ENCODE measurements around the gene GALNT13.

Gene GALNT13

DNA sequence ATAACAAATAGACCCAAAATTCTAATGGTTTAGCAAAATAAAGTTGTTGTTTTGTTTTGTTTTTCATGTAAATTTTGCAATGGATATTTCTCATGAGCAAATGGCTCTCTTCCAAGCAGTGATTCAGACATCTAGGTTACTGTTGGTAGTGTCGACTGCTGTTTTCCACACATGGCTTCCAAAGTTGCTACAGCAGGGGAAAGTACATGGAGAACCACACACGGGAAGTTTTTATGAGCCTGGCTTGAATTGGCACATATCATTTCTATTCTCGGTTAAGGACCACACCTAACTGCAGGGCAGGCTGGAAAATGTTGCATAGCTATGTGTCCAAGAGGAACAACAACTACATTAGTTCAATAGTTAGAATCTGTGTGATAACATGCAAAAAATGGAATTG is 262.1 kb downstream of the GALNT13 start:
- DNase-seq: no peak

DNA sequence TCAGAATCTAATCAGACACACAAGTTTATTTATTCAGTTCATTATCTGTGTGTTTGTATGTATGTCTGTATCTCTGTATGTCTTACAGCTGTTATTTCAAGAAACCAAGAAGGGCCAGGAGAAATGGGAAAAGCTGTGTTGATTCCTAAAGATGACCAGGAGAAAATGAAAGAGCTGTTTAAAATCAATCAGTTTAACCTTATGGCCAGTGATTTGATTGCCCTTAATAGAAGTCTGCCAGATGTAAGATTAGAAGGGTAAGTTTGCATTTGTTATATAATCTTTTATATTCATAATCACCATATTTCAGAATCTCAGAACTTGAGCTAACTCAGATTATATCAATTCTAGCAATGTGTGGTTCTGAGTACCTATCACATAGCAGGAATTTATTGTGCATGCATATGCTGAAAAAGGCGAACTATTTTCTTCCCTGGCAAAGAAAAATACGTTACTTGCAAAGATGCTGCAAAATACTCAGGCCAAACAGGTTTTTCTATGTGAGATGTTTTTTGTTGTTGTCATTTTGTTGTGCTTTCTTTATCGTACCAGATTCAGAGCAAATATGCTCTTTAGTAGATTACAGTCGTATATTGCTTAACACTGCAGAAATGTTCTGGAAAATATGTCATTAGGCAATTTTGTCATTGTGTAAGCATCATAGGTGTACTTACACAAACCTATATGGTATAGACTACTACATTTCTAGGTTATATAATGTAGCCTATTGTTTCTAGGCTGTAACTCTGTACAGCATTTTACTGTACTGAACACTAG is 268.7 kb downstream of the GALNT13 start:
- no peak for DNase-seq

DNA sequence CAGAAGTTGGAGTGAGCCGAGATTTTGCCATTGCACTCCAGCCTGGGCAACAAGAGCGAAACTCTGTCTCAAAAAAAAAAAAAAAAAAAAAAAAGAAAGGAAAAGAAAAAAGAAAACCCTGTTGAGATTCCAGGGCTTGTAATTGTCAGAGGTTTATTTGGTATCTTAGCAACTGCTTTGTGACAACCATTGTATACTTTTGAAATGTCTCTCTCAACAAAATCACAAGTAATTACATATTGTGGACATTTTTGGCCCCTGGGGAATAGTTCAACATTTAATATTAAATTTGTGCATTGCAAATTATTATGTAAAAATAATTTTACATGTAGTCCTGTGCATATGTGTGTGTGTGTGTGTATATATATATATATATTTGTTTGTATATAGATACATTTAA is 270.8 kb downstream of the GALNT13 start:
- DNase-seq: no peak

DNA sequence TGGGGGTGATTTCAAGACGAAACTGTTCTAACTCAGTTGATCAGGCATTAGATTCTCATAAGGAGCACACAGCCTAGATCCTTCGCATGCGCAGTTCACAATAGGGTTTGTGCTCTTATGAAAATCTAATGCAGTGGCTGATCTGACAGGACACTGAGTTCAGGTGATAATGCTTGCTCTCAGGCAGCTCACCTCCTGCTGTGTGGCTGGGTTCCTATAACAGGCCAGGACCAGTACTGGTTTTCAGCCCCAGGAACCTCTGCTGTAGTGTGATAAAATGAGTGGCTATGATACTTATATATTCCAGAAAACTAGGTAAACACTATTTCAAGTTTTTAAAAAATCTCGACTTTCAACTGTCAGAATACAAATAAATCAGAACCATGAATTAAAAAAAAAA is 271.4 kb downstream of the GALNT13 start:
- no peak for DNase-seq

DNA sequence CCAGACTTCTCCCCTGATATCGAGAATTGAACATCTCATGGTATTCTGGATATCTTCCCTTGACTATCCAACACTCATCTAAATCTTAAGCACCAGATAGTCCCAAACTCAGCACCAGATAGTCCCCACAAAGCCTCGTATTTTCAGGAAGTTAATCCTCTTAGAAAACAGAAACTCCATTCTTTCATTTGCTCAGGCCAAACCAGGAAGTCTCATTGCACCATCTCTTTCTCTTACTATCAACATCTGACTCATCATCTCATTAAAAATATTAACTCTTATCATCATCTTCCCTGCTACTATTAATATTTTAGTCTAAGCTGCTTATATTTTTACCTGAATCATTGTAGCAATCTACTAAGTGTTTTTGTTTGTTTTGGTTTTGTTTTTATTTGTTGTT is 286.4 kb downstream of the GALNT13 start:
- DNase-seq: peak; percentile 20 to 26

DNA sequence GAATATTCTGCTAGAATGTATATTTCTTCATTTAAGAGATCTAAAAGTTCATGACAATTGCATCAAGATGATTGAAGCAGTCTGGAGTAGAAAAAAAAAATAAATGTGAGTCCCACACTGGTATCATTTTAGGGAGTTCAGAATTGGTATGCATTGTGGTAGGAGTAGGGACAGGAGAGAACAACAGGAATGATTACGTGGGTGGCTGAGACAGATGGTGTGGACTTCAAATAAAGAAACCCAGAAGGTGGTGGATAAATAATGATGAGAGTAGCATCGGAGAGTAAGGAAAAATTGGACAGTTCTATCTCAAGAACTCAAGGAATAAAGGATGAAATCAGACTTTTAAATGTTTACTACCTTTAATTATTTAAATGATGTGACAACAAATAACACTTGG is 289.6 kb downstream of the GALNT13 start:
- DNase-seq: no peak

DNA sequence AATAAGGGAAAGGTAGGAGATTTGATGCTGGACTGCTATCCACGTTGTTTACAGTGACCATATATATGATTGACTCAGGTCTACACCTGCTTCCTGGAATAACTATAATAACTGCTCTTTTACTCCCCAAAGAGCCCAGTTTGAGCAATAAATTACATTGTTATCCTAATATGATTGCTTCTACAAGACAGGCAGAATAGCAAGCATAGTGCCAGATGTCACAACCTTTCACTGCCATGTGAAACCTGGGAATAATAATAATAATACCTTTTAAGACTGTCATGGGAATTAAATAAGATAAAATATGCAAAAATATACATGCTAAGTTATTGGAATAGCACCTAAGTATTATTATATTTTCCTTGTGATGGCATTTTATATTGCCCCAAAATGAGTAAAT is 298.7 kb downstream of the GALNT13 start:
- no peak for DNase-seq

DNA sequence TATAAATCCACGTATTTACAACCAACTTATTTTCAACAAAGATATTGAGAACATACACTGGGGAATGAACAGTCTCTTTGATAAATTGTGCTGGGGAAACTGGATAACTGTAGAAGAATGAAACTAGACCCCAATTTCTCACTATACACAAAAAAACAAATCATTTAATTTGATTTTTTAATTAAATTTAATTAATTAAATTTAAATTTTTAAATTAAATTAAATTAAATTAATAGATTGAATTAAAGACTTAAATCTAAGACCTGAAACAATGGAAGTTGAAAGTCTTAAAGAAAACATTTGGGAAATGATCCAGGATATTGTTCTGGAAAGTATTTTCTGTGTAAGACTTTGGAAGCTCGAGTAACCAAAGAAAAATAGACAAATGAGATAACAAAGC is 301.4 kb downstream of the GALNT13 start:
- no peak for DNase-seq

DNA sequence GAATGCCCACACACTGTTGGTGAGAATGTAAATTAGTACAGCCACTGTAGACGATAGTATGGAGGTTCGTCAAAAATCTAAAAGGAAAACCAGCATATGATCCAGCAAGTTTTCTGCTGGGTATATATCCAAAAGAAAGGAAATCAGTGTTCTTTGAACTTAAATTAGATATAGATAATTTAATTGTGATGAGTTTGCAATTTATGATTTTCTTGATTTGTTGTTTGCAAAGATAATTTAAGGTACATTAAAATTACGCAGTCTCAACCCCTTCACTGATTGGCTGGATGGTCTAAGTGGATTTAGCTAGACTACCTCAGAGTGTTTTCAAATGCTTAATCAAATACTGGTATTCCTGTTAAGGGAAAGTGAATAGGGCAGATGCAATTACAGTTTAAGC is 302.2 kb downstream of the GALNT13 start:
- no peak for DNase-seq

DNA sequence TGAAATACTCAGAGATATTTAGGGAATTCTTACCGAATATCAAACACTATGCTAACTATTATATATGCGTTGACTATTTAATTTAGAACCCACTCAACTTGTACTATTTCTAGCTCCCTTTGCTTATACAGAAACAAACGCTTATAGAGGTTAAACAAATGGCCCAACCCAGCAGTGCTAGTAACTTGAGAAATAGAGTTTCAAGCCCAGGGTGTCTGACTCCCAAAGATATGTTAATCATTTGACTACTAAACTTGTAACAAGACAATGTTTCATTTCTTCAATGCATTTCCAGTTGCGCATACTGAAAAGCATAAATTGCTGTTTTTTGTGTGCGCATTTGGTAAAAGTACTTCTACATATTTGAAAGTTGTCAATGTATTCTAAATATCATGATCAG is 310.3 kb downstream of the GALNT13 start:
- no peak for DNase-seq

DNA sequence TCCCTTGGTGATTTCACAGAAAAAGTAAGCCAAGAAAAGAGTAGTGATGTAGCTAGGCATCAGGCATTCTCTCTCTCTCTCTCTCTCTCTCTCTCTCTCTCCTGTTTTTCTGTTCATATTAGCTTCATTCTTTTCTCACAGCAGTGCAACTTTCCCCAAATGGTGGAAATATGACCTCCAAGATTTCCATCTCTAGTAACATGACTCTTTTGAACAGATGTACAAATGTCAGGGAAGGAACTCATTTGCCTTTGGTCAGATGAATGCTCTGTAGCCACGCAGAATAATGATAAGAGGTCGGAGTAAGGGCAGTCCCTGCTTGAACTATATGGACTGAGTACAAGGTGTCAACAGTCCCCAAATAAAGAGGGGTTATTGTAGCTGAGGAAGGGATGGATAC is 316.2 kb downstream of the GALNT13 start:
- no peak for DNase-seq

DNA sequence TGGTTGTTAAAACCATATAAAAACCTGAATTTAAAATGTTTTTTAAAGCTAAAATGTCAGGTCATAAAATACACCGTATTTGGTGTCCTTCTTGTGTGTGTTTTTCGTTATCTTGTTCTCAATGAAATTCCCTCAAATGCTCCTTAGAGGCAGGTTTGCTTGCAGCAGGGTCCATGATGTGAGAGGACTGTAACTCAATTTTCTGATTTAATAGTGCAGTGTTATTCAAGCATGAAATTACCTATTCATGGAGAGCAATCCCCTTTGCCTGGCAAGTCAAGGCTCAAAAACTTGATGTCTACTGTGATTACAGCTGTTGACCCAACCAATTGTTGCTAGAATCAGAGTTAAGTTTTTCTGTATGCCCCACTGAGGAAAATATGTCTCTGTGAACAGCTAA is 318.2 kb downstream of the GALNT13 start:
- DNase-seq: no peak

DNA sequence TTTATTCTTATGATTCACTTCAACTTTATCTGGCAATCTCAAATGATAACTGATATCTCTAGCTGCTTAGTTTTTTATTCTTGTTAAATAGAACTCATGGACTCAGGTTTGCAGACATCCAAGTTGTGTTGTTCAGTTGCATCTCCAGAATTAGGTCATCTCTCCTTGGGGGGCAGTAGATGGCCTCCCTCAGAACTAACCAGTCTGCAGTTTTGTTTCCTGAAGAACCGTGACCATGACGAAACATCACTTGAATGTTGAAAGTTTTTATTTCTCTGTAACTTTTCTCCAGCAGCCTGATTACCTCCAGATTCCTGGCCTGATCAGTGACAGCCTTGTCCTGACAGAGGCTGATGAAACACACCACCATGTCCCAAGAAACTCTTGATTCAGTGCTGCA is 321.5 kb downstream of the GALNT13 start:
- DNase-seq: peak in 1 of 2 experiments; percentile 3

DNA sequence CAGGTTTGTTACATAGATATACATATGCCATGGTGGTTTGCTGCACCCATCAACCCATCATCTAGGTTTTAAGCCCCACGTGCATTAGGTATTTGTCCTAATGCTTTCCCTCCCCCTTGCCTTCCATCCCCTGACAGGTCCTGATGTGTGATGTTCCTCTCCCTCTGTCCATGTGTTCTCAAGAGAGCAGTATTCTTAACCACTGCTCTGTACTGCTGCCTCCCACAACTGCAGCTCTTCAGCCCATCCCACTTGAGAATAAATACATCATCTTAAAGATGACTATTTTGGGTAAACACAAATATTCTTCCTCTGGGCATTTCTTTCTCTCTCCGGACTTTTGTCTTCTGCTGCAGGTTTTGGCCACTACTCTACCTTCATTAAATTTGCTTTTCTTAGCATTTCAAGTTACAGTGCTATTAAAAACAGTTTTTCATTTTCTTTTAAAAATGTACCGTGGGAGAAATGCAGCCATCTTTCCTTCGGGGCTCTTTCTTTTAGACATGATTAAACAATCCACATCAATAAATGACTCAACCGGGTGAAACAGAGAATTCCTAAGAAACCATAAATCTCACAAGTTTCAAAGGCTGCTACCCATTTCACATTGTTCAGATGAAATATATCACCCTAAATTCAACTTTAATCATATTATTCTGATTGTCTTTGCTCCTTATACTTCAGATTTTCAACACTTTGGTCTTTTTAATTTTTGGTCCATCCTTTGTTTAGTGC is 323.4 kb downstream of the GALNT13 start:
- DNase-seq: no peak

DNA sequence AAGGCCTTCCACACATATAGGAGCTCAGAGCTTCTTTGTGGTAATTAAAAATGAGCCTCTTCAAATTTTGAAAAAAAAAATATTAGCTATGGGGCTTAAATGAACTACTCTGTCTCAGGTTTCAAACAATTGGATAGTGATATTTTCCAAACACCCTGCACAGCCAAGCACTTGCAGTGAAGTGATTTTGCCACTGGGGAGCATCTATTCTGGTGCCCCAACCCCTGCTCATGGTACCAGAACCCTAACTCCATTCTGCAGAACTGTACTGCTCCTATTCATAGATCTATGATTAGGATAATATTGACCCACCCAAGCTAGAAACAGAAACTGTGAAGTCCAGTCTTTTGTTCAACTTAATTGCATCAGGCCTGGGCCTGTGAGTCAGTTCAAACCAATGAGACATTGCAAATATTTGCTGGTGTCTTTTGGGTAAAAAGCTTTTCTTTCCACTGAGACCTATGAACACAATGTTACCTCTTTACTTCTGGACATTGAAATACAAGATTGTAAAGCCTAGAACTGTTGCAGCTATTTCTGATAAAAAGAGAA is 324.0 kb downstream of the GALNT13 start:
- DNase-seq: no peak

DNA sequence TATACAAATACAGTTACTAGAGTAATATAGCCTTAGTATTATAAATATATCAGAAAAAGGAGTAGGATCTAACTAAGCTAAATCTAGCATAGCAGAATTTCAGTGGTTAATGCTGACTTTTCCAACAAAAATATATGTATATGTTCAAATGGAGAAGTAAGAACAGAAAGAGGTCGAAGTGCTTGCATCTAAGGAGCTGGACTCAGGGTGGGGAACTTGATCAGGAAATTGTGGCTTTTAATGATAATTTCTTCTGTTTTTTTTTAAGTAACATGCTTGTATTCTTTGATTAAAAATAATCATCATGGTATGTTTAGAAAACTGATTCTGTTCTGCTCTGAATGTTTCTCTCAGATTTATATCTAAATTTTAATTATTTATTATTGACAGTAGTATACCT is 327.1 kb downstream of the GALNT13 start:
- peak; percentile 31 for DNase-seq

DNA sequence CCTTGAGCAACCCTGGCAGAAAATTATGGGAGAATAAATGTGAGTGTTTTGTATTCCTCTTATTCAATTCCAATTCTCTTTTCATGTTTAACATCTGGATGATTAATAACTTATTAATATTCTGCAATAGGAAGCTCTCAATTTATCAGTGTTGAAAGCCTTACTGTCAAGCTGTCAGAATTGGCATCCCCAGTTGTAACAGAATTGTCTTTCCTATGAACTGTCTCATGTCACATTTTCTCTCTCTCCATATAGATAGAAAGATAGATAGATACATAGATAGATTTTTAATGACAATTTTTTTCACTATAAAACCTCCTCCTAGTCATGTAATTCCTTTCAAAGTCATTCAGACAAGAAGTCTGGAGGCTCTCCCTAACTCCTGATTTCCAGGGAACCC is 331.5 kb downstream of the GALNT13 start:
- no peak for DNase-seq

DNA sequence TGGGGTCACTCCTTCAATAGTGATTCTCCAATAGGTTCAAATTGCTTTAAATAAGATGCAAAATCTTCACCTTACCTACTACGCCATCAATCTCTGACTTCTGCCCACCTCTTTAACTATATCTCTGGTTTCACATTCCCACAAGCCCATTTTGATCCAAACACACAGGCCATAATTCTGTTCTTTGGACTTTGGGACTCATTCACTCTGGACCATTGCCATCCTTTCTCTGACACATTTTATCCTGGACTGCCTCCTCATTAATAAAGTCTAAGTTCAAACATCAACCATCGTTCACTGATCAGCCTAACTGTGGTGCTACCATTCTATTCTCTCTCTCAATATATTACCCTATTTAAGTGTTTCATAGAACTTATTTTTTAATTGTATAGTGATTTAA is 332.2 kb downstream of the GALNT13 start:
- DNase-seq: no peak

DNA sequence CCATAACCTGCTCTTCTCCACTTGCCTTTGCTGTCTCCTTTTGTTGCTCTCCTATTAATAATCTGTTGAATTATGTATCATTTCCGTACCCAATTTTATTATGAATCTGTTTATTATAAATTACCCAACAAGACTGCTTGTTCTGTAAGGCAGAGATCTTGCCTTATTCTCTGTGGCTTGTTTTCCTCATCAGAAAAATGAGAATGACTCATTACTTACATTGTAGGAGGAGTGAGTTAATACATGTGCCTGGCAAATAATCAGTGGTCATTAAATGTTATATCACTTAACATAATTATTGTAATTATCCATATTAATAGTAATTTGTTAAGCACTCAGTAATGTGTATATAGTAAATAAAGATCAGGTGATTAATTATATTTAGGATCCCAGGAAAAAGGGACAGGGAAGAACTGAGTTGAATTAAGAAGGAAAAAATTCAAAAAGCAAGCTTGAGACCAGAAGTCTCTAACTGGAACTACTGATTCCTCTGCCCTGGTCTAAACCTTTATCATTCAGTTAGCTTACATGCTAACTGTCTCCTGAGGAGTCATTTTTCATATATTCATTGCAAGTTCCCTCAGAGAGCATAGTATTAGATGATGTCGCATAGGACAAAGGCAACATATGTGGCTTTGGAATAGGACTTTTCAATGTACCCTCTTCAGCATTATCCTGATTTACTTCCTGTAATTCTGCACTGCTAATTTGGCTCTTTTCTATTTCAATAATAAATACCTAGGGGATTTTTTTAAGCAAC is 335.7 kb downstream of the GALNT13 start:
- DNase-seq: no peak

DNA sequence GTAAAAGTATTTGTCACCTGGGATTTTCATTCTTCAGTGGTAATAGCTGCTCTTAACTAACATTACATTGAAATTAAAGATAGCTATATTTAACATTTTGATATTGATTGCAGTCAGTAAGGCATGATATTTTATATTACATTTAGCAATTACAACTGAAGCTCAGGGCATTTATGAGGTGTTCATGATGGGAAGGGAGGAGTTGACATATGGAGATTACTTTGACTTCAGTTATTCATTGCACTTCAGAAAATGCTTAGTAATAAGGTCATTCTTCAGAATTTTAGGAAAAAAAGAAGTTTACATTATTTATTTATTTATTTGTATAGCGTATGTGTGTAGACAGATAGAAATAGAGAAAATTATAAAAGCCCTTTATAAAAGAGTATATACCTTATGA is 352.0 kb downstream of the GALNT13 start:
- DNase-seq: no peak

DNA sequence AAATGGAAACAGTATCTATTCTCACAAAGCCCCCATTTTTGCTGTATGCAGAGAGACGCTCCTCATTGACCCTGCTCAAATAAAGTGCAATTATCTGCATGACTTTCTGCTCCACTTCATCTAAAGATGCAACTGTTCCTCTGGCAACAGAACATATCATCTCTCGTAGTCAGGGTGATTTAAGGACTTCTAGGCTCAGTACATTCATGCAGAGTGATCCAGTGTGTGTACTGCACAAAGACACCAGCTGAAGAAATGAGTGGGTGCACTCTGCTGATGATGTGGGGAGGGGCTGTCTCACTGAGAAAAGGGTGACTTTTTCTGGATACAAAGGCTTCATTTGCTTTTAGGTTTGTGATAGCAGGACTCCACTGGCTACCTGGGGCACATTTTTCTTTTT is 355.2 kb downstream of the GALNT13 start:
- no peak for DNase-seq

DNA sequence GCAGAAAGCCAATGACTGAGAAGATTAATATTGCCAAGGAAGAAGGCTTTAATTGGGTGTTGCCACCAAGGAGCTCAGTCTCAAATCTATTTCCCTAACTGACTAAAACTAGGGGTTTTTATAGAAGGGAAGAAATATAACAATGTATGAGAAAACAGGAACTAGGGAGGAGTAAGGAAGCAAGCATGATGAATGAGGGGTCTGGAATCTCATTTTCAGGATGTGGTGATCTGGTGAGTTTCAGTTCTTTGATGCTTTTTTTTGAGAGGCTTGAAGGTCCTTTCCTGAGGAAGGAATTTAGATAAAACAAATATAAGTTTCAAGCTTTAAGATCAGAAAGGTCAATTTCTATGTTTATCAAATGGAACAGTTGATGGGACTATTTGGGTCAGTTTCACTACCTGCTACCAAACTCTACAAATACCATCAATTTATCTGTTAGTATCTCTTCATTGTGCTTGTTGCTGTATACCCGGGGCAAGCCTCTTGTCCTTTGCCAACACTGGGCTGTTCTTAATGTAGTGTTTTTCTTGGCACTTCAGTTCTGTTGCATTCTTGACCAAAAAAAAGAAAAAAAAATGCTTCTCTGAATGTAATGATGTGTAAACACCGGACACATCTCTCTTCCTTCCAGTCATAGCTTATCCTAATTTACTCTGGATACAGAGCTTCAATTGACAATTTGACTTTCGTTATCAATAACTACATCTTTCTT is 357.0 kb downstream of the GALNT13 start:
- DNase-seq: no peak

DNA sequence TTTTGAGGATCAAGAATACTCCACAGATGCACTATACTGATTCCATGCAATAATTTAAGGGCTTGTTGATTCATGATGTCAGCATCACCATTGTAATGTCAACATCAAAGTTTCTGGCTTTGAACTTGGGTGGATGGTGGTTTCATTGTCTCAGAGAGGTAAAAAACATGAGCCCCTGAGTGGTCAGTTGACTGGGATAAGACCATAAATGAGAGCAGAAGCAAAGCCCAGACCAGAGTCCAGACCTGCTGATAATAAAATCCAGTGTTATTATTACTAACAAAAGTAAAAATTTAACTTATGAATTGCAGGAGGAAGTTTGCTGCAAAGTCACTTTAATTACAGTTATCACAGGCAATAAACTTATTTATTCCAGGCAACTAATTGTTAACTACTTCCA is 358.2 kb downstream of the GALNT13 start:
- DNase-seq: no peak

All from AML-193 (cell line).